ENCODE results near the gene SPTB.

SPTB gene

DNA sequence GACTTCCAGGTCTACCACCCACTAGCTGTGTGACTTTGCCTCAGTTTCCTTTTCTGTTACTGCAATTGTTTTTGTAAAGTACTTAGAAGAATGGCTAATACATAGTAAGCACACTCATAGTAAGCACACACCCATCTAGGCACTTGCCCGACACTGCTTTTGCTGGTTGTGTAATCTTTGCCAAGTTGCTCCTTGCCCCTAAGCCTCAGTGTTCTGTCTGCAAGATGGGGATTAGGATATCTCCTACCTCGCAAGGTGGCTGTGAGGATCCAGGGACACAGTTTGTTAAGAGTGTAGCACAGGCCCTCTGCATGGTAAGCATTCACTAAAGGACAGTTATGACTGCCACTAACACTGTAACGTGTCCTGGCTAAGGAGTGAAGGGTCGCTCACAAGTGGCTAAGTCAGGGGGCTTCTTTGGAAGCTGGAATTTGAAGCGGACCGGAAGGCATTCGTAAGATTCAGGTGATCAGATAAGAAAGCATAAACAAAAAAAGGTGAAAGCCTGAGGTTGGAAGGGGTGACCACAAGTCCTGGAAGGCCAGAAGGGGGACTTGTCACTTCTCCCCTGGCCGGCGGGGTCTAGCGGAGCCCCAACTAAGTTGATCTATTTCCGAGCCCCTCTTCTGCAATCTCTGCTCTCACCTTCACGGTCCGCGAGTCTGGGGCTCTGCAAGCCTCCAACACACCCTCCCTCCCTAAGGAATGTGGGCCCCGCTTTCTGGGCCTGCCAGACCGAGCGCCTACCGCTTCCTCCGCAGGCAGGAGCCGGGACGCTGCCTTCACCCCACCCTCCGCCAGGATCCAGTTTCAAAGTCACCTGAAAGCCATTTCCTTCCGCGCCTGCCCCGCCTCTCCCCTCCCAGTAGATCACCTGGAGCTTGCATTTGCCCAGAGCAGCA, 177.0 kb downstream of the SPTB start:
- TF ChIP-seq, protein P1, sequence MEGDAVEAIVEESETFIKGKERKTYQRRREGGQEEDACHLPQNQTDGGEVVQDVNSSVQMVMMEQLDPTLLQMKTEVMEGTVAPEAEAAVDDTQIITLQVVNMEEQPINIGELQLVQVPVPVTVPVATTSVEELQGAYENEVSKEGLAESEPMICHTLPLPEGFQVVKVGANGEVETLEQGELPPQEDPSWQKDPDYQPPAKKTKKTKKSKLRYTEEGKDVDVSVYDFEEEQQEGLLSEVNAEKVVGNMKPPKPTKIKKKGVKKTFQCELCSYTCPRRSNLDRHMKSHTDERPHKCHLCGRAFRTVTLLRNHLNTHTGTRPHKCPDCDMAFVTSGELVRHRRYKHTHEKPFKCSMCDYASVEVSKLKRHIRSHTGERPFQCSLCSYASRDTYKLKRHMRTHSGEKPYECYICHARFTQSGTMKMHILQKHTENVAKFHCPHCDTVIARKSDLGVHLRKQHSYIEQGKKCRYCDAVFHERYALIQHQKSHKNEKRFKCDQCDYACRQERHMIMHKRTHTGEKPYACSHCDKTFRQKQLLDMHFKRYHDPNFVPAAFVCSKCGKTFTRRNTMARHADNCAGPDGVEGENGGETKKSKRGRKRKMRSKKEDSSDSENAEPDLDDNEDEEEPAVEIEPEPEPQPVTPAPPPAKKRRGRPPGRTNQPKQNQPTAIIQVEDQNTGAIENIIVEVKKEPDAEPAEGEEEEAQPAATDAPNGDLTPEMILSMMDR (IDR thresholded peaks at IDR 0.05; ENCODE audit: low read length, missing control alignments) = no peak
- H3K4me3 ChIP-seq (replicated peaks; ENCODE audit: low read depth, low read length) = no peak overlapping the region
- DNase-seq (ENCODE audit: low read depth) = no peak

DNA sequence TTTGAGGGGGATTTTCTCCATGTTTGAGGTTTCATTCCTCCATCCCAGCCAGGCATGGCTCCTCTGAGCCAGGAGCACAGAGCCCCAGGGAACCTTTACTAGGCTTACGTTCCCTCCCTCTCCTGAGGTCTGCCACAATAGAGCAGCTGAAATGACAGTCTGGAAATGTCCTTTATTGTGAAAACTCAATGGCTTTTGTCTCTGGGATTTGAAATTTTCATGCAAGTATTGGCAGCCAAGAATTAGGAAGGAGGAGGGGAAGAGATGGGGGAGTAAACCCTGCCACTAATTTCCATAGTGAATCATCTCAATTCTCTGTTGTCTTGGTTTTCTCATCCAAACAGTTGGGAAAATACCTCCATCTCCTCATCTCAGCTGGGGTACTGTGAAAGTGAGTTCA, 178.0 kb downstream of the SPTB start:
- TF ChIP-seq, protein P1 (IDR thresholded peaks at IDR 0.05; ENCODE audit: low read length, missing control alignments) = no peak
- no peak overlapping the region for H3K4me3 ChIP-seq (replicated peaks; ENCODE audit: low read depth, low read length)
- no peak for DNase-seq (ENCODE audit: low read depth)

DNA sequence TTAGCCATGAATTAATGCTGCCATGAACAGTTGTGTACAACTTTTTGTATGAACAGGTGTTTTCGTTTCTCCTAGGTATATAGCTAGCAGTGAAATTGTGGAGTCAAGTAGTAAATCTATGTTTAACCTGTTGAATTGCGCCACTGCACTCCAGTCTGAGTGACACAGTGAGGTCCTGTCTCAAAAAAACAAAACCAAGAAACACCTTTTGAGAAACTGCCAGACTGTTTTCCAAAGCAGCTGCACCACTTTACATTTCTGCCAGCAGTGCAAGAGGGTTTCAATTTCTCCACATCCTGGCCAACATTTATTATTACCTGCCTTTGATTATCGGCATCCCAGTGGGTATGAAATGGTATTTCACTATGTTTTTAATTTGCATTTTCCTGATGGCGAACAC, 178.8 kb downstream of the SPTB start:
- TF ChIP-seq, protein P1 (IDR thresholded peaks at IDR 0.05; ENCODE audit: low read length, missing control alignments) = no peak
- no peak overlapping the region for H3K4me3 ChIP-seq (replicated peaks; ENCODE audit: low read depth, low read length)
- DNase-seq (ENCODE audit: low read depth) = no peak

DNA sequence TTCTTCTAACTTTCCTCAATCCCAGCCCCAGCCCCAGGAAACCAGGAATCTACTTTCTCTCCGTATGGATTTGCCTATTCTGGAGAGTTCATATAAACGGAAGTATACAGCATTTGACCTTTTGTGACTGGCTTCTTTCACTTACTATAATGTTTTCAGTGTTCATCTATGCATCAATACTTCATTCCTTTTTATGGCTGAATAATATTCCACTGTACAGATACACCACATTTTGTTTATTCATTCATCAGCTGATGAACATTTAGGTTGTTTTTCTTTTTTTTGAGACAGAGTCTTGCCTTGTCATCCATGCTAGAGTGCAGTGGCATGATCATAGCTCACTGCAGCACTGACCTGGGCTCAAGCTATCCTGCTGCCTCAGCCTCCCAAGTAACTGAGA, 179.4 kb downstream of the SPTB start:
- TF ChIP-seq, protein P1 (IDR thresholded peaks at IDR 0.05; ENCODE audit: low read length, missing control alignments) = no peak
- DNase-seq (ENCODE audit: low read depth) = no peak
- H3K4me3 ChIP-seq (replicated peaks; ENCODE audit: low read depth, low read length) = no peak overlapping the region

DNA sequence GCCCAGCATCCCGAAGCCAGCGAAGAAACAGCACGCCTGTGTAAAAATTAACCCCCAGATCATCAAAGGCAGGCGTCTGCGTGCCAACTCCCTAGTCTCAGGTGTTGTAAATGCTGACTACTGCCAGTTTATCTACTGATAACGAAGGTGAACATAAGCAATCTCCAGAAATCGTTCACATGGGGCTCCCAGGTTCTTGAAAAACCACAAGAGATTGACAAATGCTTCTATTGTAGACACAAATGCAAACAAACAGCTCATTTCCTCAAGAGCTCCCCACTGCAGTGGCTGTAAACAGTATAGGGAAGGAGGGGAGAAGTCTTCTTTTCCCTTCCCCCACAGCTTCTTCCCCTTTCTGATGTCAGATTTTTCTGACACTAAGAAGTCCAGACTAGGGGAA, 180.8 kb downstream of the SPTB start:
- DNase-seq (ENCODE audit: low read depth) = no peak
- no peak overlapping the region for H3K4me3 ChIP-seq (replicated peaks; ENCODE audit: low read depth, low read length)
- TF ChIP-seq, protein P1 (IDR thresholded peaks at IDR 0.05; ENCODE audit: low read length, missing control alignments) = no peak

DNA sequence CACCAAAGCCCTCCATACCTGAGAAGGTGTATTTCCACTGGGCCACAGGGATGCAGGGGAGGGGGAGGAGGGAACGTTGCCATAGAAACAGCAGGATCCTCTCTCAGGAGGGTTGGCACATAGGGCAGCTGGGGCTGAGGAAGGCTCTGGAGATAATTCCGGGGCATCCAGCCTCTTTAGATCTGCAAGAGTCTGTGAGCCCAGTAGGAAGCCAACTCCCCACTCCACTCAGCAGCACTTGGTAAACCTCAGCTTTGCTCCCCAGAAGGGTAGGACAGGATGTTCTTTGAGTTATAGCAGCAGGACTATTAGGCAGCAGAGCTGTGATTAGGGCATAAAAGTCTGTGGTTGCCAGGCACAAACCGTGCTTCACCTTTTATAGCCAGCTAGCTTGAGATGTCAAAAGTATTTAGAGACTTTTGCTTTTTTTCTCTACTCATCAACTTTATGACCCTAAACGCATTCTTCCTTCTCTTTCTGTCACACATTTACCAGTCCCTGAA, 183.3 kb downstream of the SPTB start:
- TF ChIP-seq, protein P1 (IDR thresholded peaks at IDR 0.05; ENCODE audit: low read length, missing control alignments) = no peak
- H3K4me3 ChIP-seq (replicated peaks; ENCODE audit: low read depth, low read length) = no peak overlapping the region
- DNase-seq (ENCODE audit: low read depth) = no peak

Measured in fibroblast of pulmonary artery (primary cell).